H54 (cell line): ENCODE measurements around the gene TBCE.
"Not testable (repeated sequence)": the region's sequence is repeated elsewhere in the genome, so short reads cannot be mapped to it uniquely, and the experiment has no call there.

Experiments used
- DNase-seq: peaks from one replicate; pipeline ENCODE4 v3.0.0; 2011; ENCODE audit warnings: low spot score, mixed read lengths; ENCODE audit not compliant: insufficient read length
- FAIRE-seq: peaks from 3 replicates; lab custom pipeline; 2011; peaks lifted over from hg19 to GRCh38; lab: Jason Lieb, UNC
- POLR2A ChIP-seq: IDR thresholded peaks from 2 replicates; pipeline ENCODE4 v1.6.1; 2011; ENCODE audit warnings: low read depth, mild to moderate bottlenecking, low read length

TBCE gene

GRCh38 chr1:235330918-235331285 lies 36.3 kb upstream of the TBCE start:
- FAIRE-seq, result no peak
- DNase-seq, result no peak
- no peak for TF ChIP-seq POLR2A

GRCh38 chr1:235331401-235331800 lies 35.8 kb upstream of the TBCE start:
- no peak for FAIRE-seq
- no peak for TF ChIP-seq POLR2A
- DNase-seq, result no peak

- no peak for TF ChIP-seq POLR2A
- FAIRE-seq (no peak), DNase-seq (no peak)
These were observed 30.3 kb upstream of the TBCE start for GRCh38 chr1:235336903-235337302.

- no peak for FAIRE-seq
- TF ChIP-seq POLR2A, result no peak
- no peak for DNase-seq
These were observed 27.5 kb upstream of the TBCE start for GRCh38 chr1:235339746-235340145.

- TF ChIP-seq POLR2A, result no peak
- DNase-seq, result no peak
- FAIRE-seq, result no peak
These were observed 25.9 kb upstream of the TBCE start for GRCh38 chr1:235341334-235341733.

GRCh38 chr1:235342039-235342438 lies 25.2 kb upstream of the TBCE start:
- FAIRE-seq, result no peak
- no peak for DNase-seq
- TF ChIP-seq POLR2A, result no peak

- DNase-seq, result no peak
- no peak for FAIRE-seq
These were observed 24.8 kb upstream of the TBCE start for GRCh38 chr1:235342471-235342870.

GRCh38 chr1:235343726-235344125 lies 23.5 kb upstream of the TBCE start:
- FAIRE-seq, result no peak
- no peak for DNase-seq
- TF ChIP-seq POLR2A, result no peak

More at GRCh38 chr1:235342471-235342870, 24.8 kb upstream of the TBCE start:
- TF ChIP-seq POLR2A, result no peak

GRCh38 chr1:235351441-235351840 lies 15.8 kb upstream of the TBCE start:
- TF ChIP-seq POLR2A, result no peak
- DNase-seq (no peak), FAIRE-seq (no peak)

- no peak for DNase-seq
- FAIRE-seq, result no peak
- TF ChIP-seq POLR2A, result no peak
These were observed 15.3 kb upstream of the TBCE start for GRCh38 chr1:235351898-235352297.

GRCh38 chr1:235357485-235358373 lies 9.5 kb upstream of the TBCE start:
- no peak for TF ChIP-seq POLR2A
- no peak for FAIRE-seq

GRCh38 chr1:235358899-235359298 lies 8.3 kb upstream of the TBCE start:
- FAIRE-seq (no peak), DNase-seq (no peak)
- TF ChIP-seq POLR2A, result no peak

More at GRCh38 chr1:235357485-235358373, 9.5 kb upstream of the TBCE start:
- DNase-seq, result no peak

GRCh38 chr1:235364189-235364588 lies 3.0 kb upstream of the TBCE start:
- FAIRE-seq, DNase-seq: not testable (repeated sequence)

GRCh38 chr1:235366286-235366685 lies 941 bp upstream of the TBCE start:
- FAIRE-seq (no peak), DNase-seq (no peak)
- no peak for TF ChIP-seq POLR2A

GRCh38 chr1:235368428-235368827 lies 1.2 kb downstream of the TBCE start:
- no peak for TF ChIP-seq POLR2A
- DNase-seq, result no peak
- no peak for FAIRE-seq
